ENCODE data around the gene TBX4.

DNA sequence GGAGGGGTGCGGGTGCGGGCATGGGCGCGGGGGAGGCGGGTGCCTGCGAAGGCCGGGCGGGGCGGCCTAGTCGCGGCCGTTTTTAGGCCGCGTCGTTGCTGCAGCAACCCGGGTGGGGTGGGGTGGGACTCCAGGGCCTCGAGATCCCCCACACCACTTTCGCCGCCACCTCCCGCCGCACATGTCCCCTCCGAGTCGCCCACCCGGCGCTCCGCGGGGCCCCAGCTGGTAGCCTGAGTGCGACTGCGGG, 41.3 kb upstream of the TBX4 start:
- TF ChIP-seq JUN (IDR thresholded peaks at IDR 0.05) (no peak), EHMT2 (IDR thresholded peaks at IDR 0.05; ENCODE audit: low read depth) (no peak), ZNF302 (CRISPR knock-in tag; IDR thresholded peaks at IDR 0.05) (no peak), CEBPB (IDR thresholded peaks at IDR 0.05) (no peak), TFCP2L1 (CRISPR knock-in tag; IDR thresholded peaks at IDR 0.05) (no peak), HOXA7 (CRISPR knock-in tag; IDR thresholded peaks at IDR 0.05) (no peak), EP300 (IDR thresholded peaks at IDR 0.05) (no peak)
- TF ChIP-seq, protein P1, sequence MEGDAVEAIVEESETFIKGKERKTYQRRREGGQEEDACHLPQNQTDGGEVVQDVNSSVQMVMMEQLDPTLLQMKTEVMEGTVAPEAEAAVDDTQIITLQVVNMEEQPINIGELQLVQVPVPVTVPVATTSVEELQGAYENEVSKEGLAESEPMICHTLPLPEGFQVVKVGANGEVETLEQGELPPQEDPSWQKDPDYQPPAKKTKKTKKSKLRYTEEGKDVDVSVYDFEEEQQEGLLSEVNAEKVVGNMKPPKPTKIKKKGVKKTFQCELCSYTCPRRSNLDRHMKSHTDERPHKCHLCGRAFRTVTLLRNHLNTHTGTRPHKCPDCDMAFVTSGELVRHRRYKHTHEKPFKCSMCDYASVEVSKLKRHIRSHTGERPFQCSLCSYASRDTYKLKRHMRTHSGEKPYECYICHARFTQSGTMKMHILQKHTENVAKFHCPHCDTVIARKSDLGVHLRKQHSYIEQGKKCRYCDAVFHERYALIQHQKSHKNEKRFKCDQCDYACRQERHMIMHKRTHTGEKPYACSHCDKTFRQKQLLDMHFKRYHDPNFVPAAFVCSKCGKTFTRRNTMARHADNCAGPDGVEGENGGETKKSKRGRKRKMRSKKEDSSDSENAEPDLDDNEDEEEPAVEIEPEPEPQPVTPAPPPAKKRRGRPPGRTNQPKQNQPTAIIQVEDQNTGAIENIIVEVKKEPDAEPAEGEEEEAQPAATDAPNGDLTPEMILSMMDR (IDR thresholded peaks at IDR 0.05) = 0 out of 3 replicates have a peak, but pooled peaks have one; percentile 2

Data from A549 (cell line).